Measurements from ENCODE around the gene PREX1. TPM values are rescaled to one million over a fixed set of nuclear protein-coding genes. Genes with fewer than 3 reads are reported as not detected.

PREX1 gene
- total and polyA plus RNA-seq, 8 donors = 5.2 to 25.2 (median 16.6) TPM

DNA sequence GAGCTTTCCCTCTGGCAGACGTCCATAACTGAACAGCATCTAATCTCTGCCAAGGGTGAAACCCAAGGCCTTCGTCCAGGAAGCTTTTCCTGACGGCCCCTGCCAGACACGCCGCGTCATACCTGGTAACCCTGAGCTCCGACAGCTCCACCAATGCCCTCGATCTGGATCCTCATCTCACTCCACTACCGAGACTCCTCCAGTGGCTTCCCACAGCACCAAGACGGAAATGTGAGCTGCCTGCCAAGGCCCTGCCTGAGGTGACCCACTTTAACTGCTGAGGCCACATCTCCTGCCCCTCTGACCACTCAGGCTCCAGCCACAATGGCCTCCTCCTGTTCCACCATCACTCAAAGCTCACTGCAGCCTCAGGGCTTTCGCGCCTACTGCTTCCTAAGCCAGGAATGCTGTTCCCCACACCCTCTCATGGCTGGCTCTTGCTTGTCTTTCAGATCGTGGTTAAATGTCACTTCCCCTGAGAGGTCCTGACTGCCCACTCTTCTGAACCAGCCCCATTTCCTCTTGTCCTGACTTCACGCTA lies 143.2 kb downstream of the PREX1 start:
- 35 to 58% (median 43%) methylated on average over 14 of the region's 14 CpGs for WGBS, 5 donors

DNA sequence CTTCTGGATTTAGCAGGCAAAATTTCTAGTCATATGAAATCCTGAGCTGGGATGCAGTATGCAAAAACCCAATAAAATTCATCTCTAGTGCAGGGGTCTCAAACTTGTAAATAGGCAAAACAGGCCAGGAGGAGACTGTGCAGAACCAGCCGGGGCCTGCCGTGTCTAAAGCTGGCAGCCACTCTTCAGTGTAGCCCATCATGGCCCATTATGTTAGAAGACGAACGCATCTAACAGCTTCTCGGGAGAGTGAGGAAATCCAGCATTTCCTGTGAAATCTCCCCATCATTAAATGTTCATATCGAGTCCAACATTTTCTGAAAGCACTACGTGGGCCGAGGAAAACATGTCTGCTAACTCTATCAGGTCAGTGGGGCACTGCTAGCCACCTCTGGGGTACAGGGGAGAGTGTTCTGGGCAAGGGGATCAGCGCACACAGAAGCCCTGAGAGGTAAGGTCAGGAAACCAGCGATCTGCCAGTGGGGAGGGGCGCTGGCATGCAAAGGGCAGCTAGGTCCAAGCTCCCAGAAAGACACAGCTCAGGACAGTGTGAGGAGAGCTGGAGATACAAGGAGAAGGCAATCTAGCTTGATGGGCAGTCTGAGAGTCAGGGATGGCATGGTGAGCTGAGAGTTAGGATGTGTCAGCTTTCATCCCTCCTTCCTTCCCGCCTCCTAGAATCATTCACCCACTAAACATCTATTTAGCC lies 144.2 kb downstream of the PREX1 start:
- Histone ChIP-seq H3K27me3 (no peaks in the 10 kb centered on the region), H3K4me1 (peaks cover 54 to 62% (median 61%) of the 10 kb centered on the region in 4 donors), H3K4me3 (no peak overlapping the region), H3K9me3 (no peaks in the 10 kb centered on the region), H3K36me3 (peaks cover 0 to 38% (median 17%) of the 10 kb centered on the region in 4 donors), H3K27ac (peak overlapping the region; percentile 59 to 82 (median 69))
- 62 to 72% (median 66%) methylated on average over 12 of the region's 12 CpGs for WGBS, 5 donors
- DNase-seq = peak in 1 of 2 donors; percentile 31
- TF ChIP-seq POLR2A (IDR thresholded peaks at IDR 0.05) = no peak
- TF ChIP-seq, protein P1, sequence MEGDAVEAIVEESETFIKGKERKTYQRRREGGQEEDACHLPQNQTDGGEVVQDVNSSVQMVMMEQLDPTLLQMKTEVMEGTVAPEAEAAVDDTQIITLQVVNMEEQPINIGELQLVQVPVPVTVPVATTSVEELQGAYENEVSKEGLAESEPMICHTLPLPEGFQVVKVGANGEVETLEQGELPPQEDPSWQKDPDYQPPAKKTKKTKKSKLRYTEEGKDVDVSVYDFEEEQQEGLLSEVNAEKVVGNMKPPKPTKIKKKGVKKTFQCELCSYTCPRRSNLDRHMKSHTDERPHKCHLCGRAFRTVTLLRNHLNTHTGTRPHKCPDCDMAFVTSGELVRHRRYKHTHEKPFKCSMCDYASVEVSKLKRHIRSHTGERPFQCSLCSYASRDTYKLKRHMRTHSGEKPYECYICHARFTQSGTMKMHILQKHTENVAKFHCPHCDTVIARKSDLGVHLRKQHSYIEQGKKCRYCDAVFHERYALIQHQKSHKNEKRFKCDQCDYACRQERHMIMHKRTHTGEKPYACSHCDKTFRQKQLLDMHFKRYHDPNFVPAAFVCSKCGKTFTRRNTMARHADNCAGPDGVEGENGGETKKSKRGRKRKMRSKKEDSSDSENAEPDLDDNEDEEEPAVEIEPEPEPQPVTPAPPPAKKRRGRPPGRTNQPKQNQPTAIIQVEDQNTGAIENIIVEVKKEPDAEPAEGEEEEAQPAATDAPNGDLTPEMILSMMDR (IDR thresholded peaks at IDR 0.05) = no peak
- TF ChIP-seq POLR2AphosphoS5 (IDR thresholded peaks at IDR 0.05) = no peak
- TF ChIP-seq EP300 (IDR thresholded peaks at IDR 0.05) = no peak
- intact Hi-C loops (cut with DNase I; ENCODE audit: low total_unique reads) = no loop called here

More for the DNA sequence above, 143.2 kb downstream of the PREX1 start:
- TF ChIP-seq POLR2A (IDR thresholded peaks at IDR 0.05) (no peak), POLR2AphosphoS5 (IDR thresholded peaks at IDR 0.05) (no peak), EP300 (IDR thresholded peaks at IDR 0.05) (no peak)
- TF ChIP-seq, protein P1 (IDR thresholded peaks at IDR 0.05) = no peak
- Histone ChIP-seq H3K27me3 (no peaks in the 10 kb centered on the region), H3K27ac (peak overlapping the region in 4 of 5 donors; percentile 5 to 80 (median 48)), H3K36me3 (peaks cover 0 to 31% (median 8%) of the 10 kb centered on the region in 4 donors), H3K4me1 (peaks cover 54 to 62% (median 61%) of the 10 kb centered on the region in 4 donors), H3K4me3 (no peak overlapping the region), H3K9me3 (no peaks in the 10 kb centered on the region)
- peak in 1 of 2 donors; percentile 81 for DNase-seq
- intact Hi-C loops (cut with DNase I; ENCODE audit: low total_unique reads) = no loop called here

DNA sequence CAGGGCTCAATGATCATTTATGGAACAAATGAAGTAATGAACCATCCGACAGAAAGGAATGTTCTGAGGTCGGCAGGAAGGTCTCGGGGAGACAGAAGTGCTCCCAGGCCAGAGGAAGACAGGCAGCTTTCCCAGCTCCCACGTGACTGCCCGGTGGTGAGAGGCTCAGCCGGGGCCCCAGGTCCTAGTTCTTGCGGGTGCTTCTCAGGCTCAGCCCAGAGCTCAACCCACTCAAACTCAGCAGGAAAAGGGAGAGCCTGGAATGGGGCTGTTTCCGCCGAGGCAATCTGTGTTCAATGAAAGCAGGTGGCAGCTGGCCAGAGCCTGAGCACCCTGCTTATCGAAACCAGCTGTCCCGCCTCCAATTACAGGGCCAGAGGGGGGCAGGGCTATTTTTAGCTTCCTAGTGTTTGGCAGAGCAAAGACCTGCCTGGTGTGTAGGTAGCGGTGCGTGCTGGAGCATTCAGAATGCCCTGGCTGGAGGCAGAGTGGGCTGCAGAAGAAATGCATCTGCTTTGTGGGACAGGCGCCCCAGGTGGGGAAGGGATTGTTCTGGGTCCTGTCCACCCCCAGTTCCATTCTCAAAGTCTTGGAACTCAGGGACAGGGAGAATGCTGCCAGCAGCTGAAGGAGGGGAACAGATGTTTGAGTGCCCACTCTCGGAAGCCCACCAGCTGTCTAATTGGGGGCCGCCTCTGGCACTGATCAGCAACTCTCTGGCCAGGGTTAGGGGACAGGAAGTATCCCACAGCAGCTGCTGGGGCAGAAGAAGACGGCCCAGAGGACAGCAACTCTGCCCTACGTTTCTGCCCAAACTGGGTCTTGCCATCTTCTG lies 145.1 kb downstream of the PREX1 start:
- peak; percentile 97 for DNase-seq
- intact Hi-C loops (cut with DNase I; ENCODE audit: low total_unique reads) = no loop called here
- Histone ChIP-seq H3K9me3 (no peaks in the 10 kb centered on the region), H3K4me3 (peak overlapping the region in 3 of 4 donors; percentile 4 to 16 (median 5)), H3K4me1 (peaks cover 54 to 62% (median 61%) of the 10 kb centered on the region in 4 donors), H3K27ac (peak overlapping the region; percentile 59 to 82 (median 69)), H3K27me3 (no peaks in the 10 kb centered on the region), H3K36me3 (peaks cover 0 to 41% (median 21%) of the 10 kb centered on the region in 4 donors)
- WGBS, 5 donors = 15 to 22% (median 19%) methylated on average over 11 to 18 of the region's 18 CpGs
- TF ChIP-seq POLR2AphosphoS5 (IDR thresholded peaks at IDR 0.05) = peak in 2 of 3 donors; percentile 80 to 81
- TF ChIP-seq, protein P1 (IDR thresholded peaks at IDR 0.05) = no peak

DNA sequence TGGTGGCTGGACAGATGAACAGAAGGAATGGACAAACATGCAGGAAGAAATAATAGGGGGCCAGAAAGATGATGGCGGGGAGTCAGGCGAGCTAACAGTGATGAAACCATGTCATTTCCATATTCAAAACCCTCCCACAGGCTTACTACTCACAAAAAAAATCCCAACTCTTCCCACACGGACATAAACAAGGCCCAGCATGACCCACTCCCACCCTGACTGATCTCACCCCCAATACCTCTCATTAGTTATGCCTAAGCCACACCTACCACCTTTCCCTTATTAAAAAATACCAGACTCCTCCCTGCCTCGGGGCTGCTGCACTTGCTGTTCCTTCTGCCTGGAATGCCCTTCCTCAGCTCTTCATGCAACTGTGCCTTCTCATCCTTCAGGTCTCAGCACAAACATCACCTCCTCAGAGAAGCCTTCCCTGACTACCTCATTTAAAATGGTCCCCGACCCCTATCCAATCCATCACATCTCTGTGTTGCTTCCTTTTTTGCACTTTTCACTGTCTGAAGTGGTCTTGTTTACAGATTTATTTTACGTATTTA lies 145.8 kb downstream of the PREX1 start:
- Histone ChIP-seq H3K4me1 (peaks cover 53 to 56% (median 53%) of the 10 kb centered on the region in 4 donors), H3K27me3 (no peaks in the 10 kb centered on the region), H3K9me3 (no peaks in the 10 kb centered on the region), H3K27ac (peak overlapping the region in 4 of 5 donors; percentile 64 to 82 (median 74)), H3K36me3 (peaks cover 0 to 46% (median 27%) of the 10 kb centered on the region in 4 donors), H3K4me3 (no peak overlapping the region)
- intact Hi-C loops (cut with DNase I; ENCODE audit: low total_unique reads) = no loop called here
- WGBS, 5 donors = 68 to 74% (median 73%) methylated on average over 6 of the region's 6 CpGs
- no peak for DNase-seq
- TF ChIP-seq, protein P1 (IDR thresholded peaks at IDR 0.05) = no peak
- TF ChIP-seq EP300 (IDR thresholded peaks at IDR 0.05) = no peak
- no peak for TF ChIP-seq POLR2A (IDR thresholded peaks at IDR 0.05)
- no peak for TF ChIP-seq POLR2AphosphoS5 (IDR thresholded peaks at IDR 0.05)
